GM12801 (cell line): Measurements from ENCODE around the gene CDR2L.

ENCODE experiments used
- CTCF ChIP-seq: IDR thresholded peaks from one replicate; pipeline ENCODE4 v1.5.1; 2011; ENCODE audit warnings: control low read depth; ENCODE audit not compliant: insufficient read length; ENCODE audit errors: extremely low read depth

CDR2L gene

DNA sequence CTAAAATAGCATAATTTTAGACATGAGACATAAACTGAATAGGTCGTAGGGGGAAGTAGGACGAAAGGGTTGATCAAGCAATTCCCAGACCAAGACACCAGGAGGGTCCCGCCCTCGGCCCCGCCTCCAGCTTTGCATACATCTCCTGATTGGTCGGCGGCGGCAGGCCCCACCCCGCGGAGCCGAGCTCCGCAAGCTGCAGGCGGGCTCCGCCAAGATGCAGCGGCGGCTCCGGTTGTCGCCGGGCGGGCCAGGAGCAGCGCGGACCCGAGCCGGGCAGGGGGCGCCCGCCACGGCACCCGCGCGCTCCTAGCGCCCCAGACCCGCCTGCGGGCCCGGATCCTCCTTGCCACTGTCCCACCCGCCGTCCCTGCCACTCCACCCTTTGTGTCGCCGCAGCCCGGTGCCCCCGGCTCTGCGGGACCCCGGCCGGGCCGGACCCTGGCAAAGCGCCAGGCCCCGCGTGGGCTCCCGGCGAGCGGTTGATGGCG, at the start of gene CDR2L:
Gene CDR2L (plus strand): TSS at position 215 of the 491 bp plus-strand sequence. CDS start 412 bp downstream, outside the sequence.
- TF ChIP-seq CTCF = no peak

- no peak for TF ChIP-seq CTCF
These were observed 49.1 kb upstream of the CDR2L start for GRCh38 chr17:74938194-74938950.

GRCh38 chr17:74939534-74939933, 47.9 kb upstream of the CDR2L start:
- no peak for TF ChIP-seq CTCF

DNA sequence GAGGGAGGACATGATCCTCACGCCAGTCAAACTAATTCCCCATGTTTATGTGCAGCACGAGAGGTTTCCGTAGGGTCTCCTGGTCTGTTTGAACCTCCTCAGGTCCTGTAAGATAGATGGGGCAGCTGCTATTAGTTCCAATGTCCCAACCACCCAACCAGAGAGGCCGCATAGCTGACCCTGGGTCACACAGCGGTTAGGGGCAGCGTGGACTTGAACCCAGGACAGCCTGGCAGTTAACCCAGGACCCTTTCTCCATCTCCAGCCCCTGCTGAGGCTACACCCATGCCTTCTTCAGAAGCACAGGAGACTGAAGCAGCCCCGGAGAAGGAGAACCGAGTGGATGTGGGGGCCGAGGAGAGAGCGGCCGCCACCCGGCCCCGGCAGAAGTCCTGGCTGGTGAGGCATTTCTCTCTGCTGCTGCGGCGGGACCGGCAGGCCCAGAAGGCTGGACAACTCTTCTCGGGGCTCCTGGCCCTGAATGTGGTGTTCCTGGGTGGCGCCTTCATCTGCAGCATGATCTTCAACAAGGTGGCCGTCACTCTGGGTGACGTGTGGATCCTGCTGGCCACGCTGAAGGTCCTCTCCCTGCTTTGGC, 46.2 kb upstream of the CDR2L start:
- TF ChIP-seq CTCF = no peak

DNA sequence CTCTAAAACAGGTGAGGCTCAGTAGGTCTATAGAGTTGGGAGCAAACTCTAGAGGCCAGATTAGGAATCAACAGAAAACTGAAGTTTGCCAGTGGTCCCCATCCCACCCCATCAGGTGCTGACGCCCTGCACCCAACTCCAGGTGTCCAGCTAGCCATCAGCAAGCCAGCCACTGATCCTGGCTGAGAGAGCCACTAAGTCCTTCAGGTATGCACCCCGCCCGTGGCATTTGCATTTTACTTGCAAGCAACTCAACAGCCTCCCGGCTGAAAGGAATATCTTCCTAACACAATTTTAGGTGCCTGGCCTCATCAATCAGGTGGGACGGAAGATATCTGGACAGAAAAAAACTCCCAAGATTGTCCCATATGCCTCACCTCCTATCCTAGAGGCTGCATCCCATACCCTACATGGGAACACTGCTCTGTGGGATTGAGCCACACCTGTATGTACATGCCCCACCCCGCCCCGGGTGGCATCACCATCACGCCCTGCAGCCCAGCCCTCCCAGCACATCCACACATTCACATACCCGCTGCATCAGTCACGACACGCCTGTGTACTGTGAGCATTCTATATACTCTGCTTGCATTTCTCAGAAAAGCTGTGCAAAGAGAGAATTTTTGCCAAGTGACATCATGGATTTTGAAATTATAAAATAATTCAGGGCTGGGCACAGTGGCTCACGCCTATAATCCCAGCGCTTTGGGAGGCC, 43.5 kb upstream of the CDR2L start:
- TF ChIP-seq CTCF = no peak

GRCh38 chr17:74945543-74945942, 41.9 kb upstream of the CDR2L start:
- no peak for TF ChIP-seq CTCF

GRCh38 chr17:74946641-74947040, 40.8 kb upstream of the CDR2L start:
- TF ChIP-seq CTCF = no peak
